ENCODE measurements around the gene OR2T11. TPM values are rescaled to one million over a fixed set of nuclear protein-coding genes. Genes with fewer than 3 reads are reported as not detected.
"Not testable (repeated sequence)": the region's sequence is repeated elsewhere in the genome, so short reads cannot be mapped to it uniquely, and the experiment has no call there.

Gene OR2T11, protein sequence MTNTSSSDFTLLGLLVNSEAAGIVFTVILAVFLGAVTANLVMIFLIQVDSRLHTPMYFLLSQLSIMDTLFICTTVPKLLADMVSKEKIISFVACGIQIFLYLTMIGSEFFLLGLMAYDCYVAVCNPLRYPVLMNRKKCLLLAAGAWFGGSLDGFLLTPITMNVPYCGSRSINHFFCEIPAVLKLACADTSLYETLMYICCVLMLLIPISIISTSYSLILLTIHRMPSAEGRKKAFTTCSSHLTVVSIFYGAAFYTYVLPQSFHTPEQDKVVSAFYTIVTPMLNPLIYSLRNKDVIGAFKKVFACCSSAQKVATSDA
- not detected in 2 replicates for total RNA-seq

DNA sequence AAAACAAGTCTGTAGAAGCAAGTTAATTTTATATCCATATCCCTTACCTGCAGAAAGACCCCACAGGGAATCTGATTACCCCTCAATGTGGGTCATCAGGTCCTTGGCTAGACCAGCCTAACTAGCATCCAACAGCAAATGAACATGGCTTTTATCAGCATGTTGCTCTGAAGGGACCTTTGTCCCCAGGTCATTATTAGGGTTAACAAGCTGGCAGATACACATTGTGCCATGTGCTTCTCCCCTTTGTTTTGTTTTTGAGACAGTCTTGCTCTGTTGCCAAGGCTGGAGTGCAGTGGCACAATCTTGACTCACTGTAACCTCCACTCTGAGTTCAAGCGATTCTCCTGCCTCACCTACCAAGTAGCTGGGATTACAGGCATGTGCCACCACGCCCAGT lies at the start of gene OR2T11:
TSS of gene OR2T11 (minus strand) at position 101 of the 400 bp plus-strand sequence. CDS start 7,963 bp downstream, outside the sequence.
- H3K9me3 Mint-ChIP-seq; H3K27me3 Mint-ChIP-seq; DNase-seq; H3K36me3 Mint-ChIP-seq (ENCODE audit: low read depth); H3K4me1 Mint-ChIP-seq; H3K27ac Mint-ChIP-seq; intact Hi-C loops (cut with micrococcal nuclease); H3K4me3 Mint-ChIP-seq: not testable (repeated sequence)

GRCh38 chr1:248681651-248682050 lies 46.8 kb upstream of the OR2T11 start:
- no peak overlapping the region for H3K4me3 Mint-ChIP-seq
- peaks cover 6% of the 10 kb centered on the region for H3K27me3 Mint-ChIP-seq
- DNase-seq = no peak
- H3K9me3 Mint-ChIP-seq = no peaks in the 10 kb centered on the region
- no peak overlapping the region for H3K27ac Mint-ChIP-seq
- no peaks in the 10 kb centered on the region for H3K4me1 Mint-ChIP-seq
- H3K36me3 Mint-ChIP-seq (ENCODE audit: low read depth) = no peaks in the 10 kb centered on the region
- intact Hi-C loops (cut with micrococcal nuclease) = no loop called here

DNA sequence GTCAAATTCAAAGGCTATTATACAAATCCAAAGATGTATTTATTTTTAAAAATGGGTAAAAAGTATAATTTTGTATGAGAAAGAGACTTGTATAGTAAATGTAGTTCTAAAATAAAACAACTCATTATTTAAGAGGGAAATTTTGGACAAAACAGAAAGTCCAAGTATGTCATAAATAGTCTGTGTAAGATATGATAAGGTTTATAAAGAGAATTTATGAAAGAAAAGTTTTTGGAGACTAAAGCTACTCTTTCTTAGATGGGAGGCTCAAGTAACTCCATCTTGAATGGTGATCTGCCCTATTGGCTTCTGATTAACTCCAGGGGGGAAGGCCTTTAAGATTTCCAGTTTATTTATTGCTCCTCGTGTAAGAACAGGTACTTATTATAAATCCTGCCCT lies 35.1 kb upstream of the OR2T11 start:
- Mint-ChIP-seq H3K36me3 (ENCODE audit: low read depth) (no peaks in the 10 kb centered on the region), H3K27ac (no peak overlapping the region), H3K9me3 (peaks cover 3% of the 10 kb centered on the region), H3K27me3 (no peaks in the 10 kb centered on the region), H3K4me3 (no peak overlapping the region), H3K4me1 (no peaks in the 10 kb centered on the region)
- intact Hi-C loops (cut with micrococcal nuclease) = no loop called here
- no peak for DNase-seq

GRCh38 chr1:248663453-248664328 lies 28.8 kb upstream of the OR2T11 start:
- H3K27me3 Mint-ChIP-seq; H3K4me1 Mint-ChIP-seq; H3K4me3 Mint-ChIP-seq; H3K36me3 Mint-ChIP-seq (ENCODE audit: low read depth); DNase-seq; H3K9me3 Mint-ChIP-seq; intact Hi-C loops (cut with micrococcal nuclease); H3K27ac Mint-ChIP-seq: not testable (repeated sequence)

DNA sequence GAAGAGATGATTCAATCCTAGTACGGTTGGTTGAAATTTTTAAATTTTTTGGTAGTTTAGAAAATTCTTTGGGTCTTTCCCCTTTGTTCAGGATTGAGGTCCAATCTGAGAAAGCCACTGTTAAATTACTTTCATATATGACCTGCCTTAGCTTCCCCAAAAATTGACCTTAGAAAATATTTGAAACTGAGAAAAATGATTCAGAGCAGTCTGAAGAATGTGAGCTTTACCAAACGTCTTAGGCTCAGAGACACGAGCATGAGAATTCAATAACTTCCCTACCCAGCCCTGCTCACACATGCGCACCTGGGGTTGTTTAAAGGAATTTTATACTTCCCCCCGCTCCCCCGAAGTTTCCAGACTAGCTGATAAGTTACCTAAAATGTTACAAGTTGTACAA lies 21.9 kb upstream of the OR2T11 start:
- H3K9me3 Mint-ChIP-seq; H3K4me1 Mint-ChIP-seq; DNase-seq; H3K36me3 Mint-ChIP-seq (ENCODE audit: low read depth); intact Hi-C loops (cut with micrococcal nuclease); H3K27me3 Mint-ChIP-seq; H3K27ac Mint-ChIP-seq; H3K4me3 Mint-ChIP-seq: not testable (repeated sequence)

- DNase-seq; intact Hi-C loops (cut with micrococcal nuclease); H3K9me3 Mint-ChIP-seq: not testable (repeated sequence)
These were observed 20.5 kb upstream of the OR2T11 start, which contains the start of gene OR2T27 for GRCh38 chr1:248655354-248655753. Gene OR2T27 (minus strand): TSS chr1:248655528. CDS start chr1:248650884, 4,644 bp downstream.

GRCh38 chr1:248648770-248649536 lies 14.1 kb upstream of the OR2T11 start:
- H3K27ac Mint-ChIP-seq; H3K4me3 Mint-ChIP-seq; H3K27me3 Mint-ChIP-seq; H3K4me1 Mint-ChIP-seq; intact Hi-C loops (cut with micrococcal nuclease); H3K9me3 Mint-ChIP-seq; H3K36me3 Mint-ChIP-seq (ENCODE audit: low read depth); DNase-seq: not testable (repeated sequence)

More at GRCh38 chr1:248655354-248655753, 20.5 kb upstream of the OR2T11 start, which contains the start of gene OR2T27:
- not testable (repeated sequence) for H3K27me3 Mint-ChIP-seq; H3K27ac Mint-ChIP-seq; H3K4me1 Mint-ChIP-seq; H3K36me3 Mint-ChIP-seq (ENCODE audit: low read depth); H3K4me3 Mint-ChIP-seq

GRCh38 chr1:248645178-248645577 lies 10.3 kb upstream of the OR2T11 start, which contains the start of gene OR2T35:
Gene OR2T35 (minus strand): TSS chr1:248645278. CDS start chr1:248639258, 6,020 bp downstream.
- intact Hi-C loops (cut with micrococcal nuclease); H3K9me3 Mint-ChIP-seq; H3K4me3 Mint-ChIP-seq; DNase-seq; H3K4me1 Mint-ChIP-seq; H3K36me3 Mint-ChIP-seq (ENCODE audit: low read depth); H3K27me3 Mint-ChIP-seq; H3K27ac Mint-ChIP-seq: not testable (repeated sequence)

DNA sequence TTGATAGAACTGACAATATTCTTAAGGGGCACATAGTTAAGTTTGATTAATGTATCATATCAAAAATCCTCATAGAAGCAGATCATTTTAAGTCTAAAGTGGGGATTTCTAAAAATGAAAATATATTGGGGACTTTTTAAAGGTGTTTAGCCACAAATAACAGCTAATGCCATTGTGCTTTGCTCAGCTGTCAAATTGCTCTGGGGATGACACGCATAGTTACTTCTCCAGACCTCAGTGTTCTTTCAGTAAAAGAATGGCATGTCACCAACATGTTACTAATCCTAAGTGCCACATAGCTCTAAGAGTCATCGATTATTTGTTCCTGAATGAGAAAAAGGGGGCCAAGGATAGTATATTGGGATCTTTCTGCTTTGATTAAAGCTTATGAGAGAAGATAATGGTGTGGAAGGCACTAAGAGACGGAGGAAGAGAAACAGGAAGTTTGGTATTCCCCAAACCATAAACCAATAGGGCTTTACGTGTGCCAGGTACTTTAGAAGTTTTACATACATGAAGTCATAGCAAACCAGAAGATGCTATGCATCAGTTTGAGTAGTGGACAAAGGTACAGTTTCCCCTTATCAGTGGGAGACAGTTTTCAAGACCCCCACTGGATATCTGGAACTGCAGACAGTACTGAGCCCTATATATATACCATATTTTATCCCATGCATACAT lies 8.2 kb upstream of the OR2T11 start:
- DNase-seq; H3K4me3 Mint-ChIP-seq; H3K9me3 Mint-ChIP-seq; H3K27me3 Mint-ChIP-seq; H3K4me1 Mint-ChIP-seq; H3K27ac Mint-ChIP-seq; intact Hi-C loops (cut with micrococcal nuclease); H3K36me3 Mint-ChIP-seq (ENCODE audit: low read depth): not testable (repeated sequence)

DNA sequence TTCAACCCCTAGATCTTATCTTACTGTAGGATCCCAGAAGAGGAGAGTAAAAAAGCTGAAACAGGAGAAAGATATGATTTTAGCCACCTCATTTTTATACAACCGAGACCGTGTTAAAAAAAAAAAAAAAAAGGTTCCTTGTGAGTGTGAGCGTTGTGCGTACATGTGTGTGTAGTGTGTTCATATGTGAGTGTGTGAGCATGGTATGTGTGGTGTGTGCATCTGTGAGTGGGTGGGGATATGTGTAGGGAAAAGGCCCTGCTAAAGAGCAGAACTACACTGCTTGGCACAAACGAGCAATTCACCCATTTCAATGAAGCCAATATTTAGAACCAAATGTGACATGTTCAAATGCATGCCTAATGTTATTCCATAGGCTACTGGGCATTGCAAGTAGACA lies 6.7 kb upstream of the OR2T11 start:
- H3K36me3 Mint-ChIP-seq (ENCODE audit: low read depth); H3K27me3 Mint-ChIP-seq; H3K4me1 Mint-ChIP-seq; H3K9me3 Mint-ChIP-seq; DNase-seq; intact Hi-C loops (cut with micrococcal nuclease); H3K27ac Mint-ChIP-seq; H3K4me3 Mint-ChIP-seq: not testable (repeated sequence)

DNA sequence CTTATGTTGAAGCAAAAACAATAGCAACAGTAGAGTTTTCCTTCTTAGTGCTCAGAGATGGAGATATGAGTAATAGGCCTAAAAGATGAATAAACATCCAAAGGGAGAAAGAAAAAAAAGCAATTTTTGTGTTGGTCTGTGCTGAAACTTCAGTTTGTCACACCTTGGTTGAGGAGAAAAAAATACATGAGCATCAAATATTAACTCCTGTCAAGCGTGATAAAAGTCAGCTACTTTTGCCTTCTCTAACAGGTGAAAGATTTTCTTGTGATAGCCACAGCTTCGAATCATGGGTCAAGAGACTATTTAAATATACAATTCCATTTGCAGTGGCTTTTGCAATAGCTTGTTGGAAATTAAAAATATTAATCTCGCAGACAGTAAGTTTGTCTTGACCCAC lies 6.0 kb upstream of the OR2T11 start:
- H3K9me3 Mint-ChIP-seq; DNase-seq; H3K27ac Mint-ChIP-seq; H3K4me3 Mint-ChIP-seq; H3K4me1 Mint-ChIP-seq; intact Hi-C loops (cut with micrococcal nuclease); H3K36me3 Mint-ChIP-seq (ENCODE audit: low read depth); H3K27me3 Mint-ChIP-seq: not testable (repeated sequence)

GRCh38 chr1:248639652-248640051 lies 4.8 kb upstream of the OR2T11 start:
- DNase-seq; H3K4me3 Mint-ChIP-seq; intact Hi-C loops (cut with micrococcal nuclease); H3K27ac Mint-ChIP-seq; H3K27me3 Mint-ChIP-seq; H3K36me3 Mint-ChIP-seq (ENCODE audit: low read depth); H3K9me3 Mint-ChIP-seq; H3K4me1 Mint-ChIP-seq: not testable (repeated sequence)

- DNase-seq; H3K27ac Mint-ChIP-seq; H3K4me1 Mint-ChIP-seq; H3K4me3 Mint-ChIP-seq; H3K27me3 Mint-ChIP-seq; intact Hi-C loops (cut with micrococcal nuclease); H3K9me3 Mint-ChIP-seq; H3K36me3 Mint-ChIP-seq (ENCODE audit: low read depth): not testable (repeated sequence)
These were observed 1.7 kb upstream of the OR2T11 start for GRCh38 chr1:248636612-248637011.
